Brain microvascular endothelial cell (primary cell): ENCODE results near the gene NCF4.

Experiments
- DNase-seq: peaks from one replicate; pipeline ENCODE4 v3.0.0-alpha.2; 2020
- H3K27ac ChIP-seq: fragments of 250-450 bp; sonication (Bioruptor Pico); 2 replicates; pipeline ENCODE4 v1.5.1; 2020; ENCODE audit warnings: mild to moderate bottlenecking, moderate library complexity
- H3K27me3 ChIP-seq: fragments of 250-450 bp; sonication (Bioruptor Pico); replicated peaks from 2 replicates; pipeline ENCODE4 v1.5.1; 2020; ENCODE audit warnings: mild to moderate bottlenecking
- H3K36me3 ChIP-seq: fragments of 250-450 bp; sonication (Bioruptor Pico); replicated peaks from 2 replicates; pipeline ENCODE4 v1.5.1; 2020; ENCODE audit warnings: mild to moderate bottlenecking
- H3K4me3 ChIP-seq: 2 replicates; pipeline ENCODE4 v1.5.1; 2011; ENCODE audit warnings: low read depth, mild to moderate bottlenecking, control low read depth, low read length, moderate library complexity
- CTCF ChIP-seq: IDR thresholded peaks from 2 replicates; pipeline ENCODE4 v1.5.1; 2011; ENCODE audit warnings: low read depth, mild to moderate bottlenecking, moderate library complexity, low read length, control low read depth, inconsistent platforms; ENCODE audit errors: missing control alignments
- in situ Hi-C: cut with HindIII; loops from 2 replicates; pipeline ENCODE4 v1.10.0; 2017; ENCODE audit warnings: low sequenced_read_pairs, low pct_ligation_motif_present

NCF4 gene

GRCh38 chr22:36860821-36861659, at the start of gene NCF4:
Gene NCF4, plus strand, starts transcription at chr22:36861006. Its CDS starts 166 bp downstream, at chr22:36861172.
- in situ Hi-C loops, result no loop called here
- Histone ChIP-seq H3K4me3 (no peak within 1 kb of the TSS), H3K27me3 (peaks cover 9% of the 10 kb centered on the region), H3K27ac (no peak within 1 kb of the TSS), H3K36me3 (no peaks in the 10 kb centered on the region)
- no peak for TF ChIP-seq CTCF
- no peak for DNase-seq

GRCh38 chr22:36811094-36811800, 49.6 kb upstream of the NCF4 start:
- peaks cover 24% of the 10 kb centered on the region for H3K27me3 ChIP-seq
- DNase-seq, result no peak
- H3K36me3 ChIP-seq, result no peaks in the 10 kb centered on the region
- no peak overlapping the region for H3K27ac ChIP-seq
- TF ChIP-seq CTCF, result no peak
- no peak overlapping the region for H3K4me3 ChIP-seq
- in situ Hi-C loops, result no loop called here

DNA sequence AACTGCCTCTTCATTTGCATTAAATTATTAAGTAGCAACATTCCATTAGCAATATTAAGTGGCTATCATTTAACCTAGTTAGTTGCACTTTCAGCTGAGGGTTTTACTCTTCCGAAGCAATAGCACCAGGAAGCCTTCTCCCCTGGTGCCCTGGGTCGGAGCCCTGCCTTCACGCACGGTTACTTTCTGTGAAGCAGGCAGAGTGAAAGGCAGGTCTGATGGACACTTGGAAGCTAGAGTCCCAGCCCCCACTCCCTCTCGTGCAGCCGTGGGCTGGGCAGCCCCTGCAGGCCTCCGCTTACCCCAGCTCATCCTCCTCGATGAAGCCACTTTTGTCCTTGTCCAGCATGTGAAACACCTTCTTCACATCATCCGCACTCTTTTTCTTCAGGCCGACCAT, 46.0 kb upstream of the NCF4 start:
- no peaks in the 10 kb centered on the region for H3K36me3 ChIP-seq
- peaks cover 54% of the 10 kb centered on the region for H3K27me3 ChIP-seq
- TF ChIP-seq CTCF, result no peak
- in situ Hi-C loops, result no loop called here
- no peak overlapping the region for H3K4me3 ChIP-seq
- DNase-seq, result no peak
- H3K27ac ChIP-seq, result no peak overlapping the region

GRCh38 chr22:36815558-36816338, 45.1 kb upstream of the NCF4 start:
- H3K27ac ChIP-seq, result no peak overlapping the region
- in situ Hi-C loops, result no loop called here
- no peak overlapping the region for H3K4me3 ChIP-seq
- H3K36me3 ChIP-seq, result no peaks in the 10 kb centered on the region
- peaks cover 57% of the 10 kb centered on the region for H3K27me3 ChIP-seq
- no peak for TF ChIP-seq CTCF
- DNase-seq, result no peak

DNA sequence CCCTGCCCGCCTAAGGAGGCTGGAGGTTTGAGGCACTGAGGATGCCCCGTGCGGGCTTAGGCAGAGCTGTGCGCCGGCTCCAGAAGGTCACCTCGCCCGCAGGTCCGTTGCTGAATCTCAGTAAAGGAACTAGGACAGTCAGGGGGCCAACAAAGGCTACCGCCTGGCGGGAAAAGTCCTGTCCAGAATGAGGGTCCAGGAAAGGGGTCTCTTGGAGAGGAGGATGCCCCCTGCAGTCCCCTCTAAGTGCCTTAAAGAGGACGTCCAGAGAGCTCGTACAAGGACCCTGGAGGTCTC, 44.5 kb upstream of the NCF4 start:
- in situ Hi-C loops, result no loop called here
- no peak overlapping the region for H3K27ac ChIP-seq
- DNase-seq, result no peak
- no peak overlapping the region for H3K4me3 ChIP-seq
- H3K27me3 ChIP-seq, result peaks cover 59% of the 10 kb centered on the region
- no peak for TF ChIP-seq CTCF
- H3K36me3 ChIP-seq, result no peaks in the 10 kb centered on the region
